Measurements from ENCODE around the gene VAV3. TPM values are rescaled to one million over a fixed set of nuclear protein-coding genes. Genes with fewer than 3 reads are reported as not detected.

Gene VAV3
- total RNA-seq, 4 donors from 2014 or later, result 1.9 to 5.8 (median 3.0) TPM

DNA sequence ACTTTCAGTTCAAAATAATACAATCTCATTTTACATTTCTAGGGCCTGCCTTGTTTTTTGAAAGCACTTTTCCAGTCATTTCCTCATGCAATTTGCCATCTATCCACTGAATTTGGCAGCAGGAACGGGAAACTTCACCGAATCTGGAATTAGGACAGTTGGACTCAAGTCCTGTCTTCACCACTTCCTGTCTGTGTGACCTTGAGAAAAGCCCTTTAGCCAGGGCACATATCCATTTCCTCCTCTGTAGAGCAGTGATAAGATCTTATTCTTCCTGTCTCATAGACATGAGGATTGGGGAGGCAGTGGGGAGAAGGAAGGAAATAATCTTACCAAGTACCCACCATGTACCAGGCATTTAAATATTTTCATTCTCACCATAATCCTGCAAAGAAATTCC lies 12.0 kb downstream of the VAV3 start:
- no peak overlapping the region for H3K27ac ChIP-seq (replicated peaks in 1 of 4)
- H3K36me3 ChIP-seq, result no peaks in the 10 kb centered on the region
- H3K9me3 ChIP-seq, result no peaks in the 10 kb centered on the region
- 38% methylated on average over 2 of the region's 2 CpGs for WGBS
- no peak overlapping the region for H3K4me3 ChIP-seq
- TF ChIP-seq POLR2AphosphoS5 (IDR thresholded peaks at IDR 0.05), result no peak
- TF ChIP-seq, protein P1, sequence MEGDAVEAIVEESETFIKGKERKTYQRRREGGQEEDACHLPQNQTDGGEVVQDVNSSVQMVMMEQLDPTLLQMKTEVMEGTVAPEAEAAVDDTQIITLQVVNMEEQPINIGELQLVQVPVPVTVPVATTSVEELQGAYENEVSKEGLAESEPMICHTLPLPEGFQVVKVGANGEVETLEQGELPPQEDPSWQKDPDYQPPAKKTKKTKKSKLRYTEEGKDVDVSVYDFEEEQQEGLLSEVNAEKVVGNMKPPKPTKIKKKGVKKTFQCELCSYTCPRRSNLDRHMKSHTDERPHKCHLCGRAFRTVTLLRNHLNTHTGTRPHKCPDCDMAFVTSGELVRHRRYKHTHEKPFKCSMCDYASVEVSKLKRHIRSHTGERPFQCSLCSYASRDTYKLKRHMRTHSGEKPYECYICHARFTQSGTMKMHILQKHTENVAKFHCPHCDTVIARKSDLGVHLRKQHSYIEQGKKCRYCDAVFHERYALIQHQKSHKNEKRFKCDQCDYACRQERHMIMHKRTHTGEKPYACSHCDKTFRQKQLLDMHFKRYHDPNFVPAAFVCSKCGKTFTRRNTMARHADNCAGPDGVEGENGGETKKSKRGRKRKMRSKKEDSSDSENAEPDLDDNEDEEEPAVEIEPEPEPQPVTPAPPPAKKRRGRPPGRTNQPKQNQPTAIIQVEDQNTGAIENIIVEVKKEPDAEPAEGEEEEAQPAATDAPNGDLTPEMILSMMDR (IDR thresholded peaks at IDR 0.05), result no peak
- TF ChIP-seq POLR2A (IDR thresholded peaks at IDR 0.05; ENCODE audit: low read depth), result no peak
- no peak for TF ChIP-seq EP300 (IDR thresholded peaks at IDR 0.05)
- DNase-seq (ENCODE audit: extremely low spot score), result no peak
- intact Hi-C loops (cut with DNase I), result no loop called here
- H3K27me3 ChIP-seq, result no peaks in the 10 kb centered on the region
- H3K4me1 ChIP-seq, result peaks cover 0 to 13% (median 12%) of the 10 kb centered on the region in 4 donors

DNA sequence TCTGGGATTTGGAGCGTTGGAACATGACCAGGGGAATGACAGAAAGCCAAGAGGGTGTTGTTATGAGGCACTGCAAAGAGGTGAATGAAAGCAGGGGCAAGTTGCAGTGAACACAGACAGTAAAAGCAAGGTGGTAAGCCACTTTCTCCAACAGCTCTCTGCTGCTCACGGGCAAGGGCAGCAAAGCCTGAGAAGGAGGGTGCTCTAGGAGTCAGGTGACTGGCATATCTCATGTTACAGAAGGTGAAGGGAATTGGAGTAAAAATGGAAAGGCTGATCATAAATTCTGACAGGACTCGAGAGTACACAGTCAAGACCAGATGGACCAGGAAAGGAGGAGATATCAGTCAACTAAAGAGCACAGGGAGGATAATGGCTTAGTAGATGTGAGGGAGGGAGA lies 14.5 kb downstream of the VAV3 start:
- intact Hi-C loops (cut with DNase I), result no loop called here
- no peak overlapping the region for H3K4me3 ChIP-seq
- no peaks in the 10 kb centered on the region for H3K36me3 ChIP-seq
- no peaks in the 10 kb centered on the region for H3K9me3 ChIP-seq
- no peak for DNase-seq (ENCODE audit: extremely low spot score)
- no peaks in the 10 kb centered on the region for H3K27me3 ChIP-seq
- no peak for TF ChIP-seq POLR2AphosphoS5 (IDR thresholded peaks at IDR 0.05)
- TF ChIP-seq EP300 (IDR thresholded peaks at IDR 0.05), result no peak
- no peak for TF ChIP-seq POLR2A (IDR thresholded peaks at IDR 0.05; ENCODE audit: low read depth)
- TF ChIP-seq, protein P1 (IDR thresholded peaks at IDR 0.05), result no peak
- 83% methylated on average over 3 of the region's 3 CpGs for WGBS
- no peak overlapping the region for H3K27ac ChIP-seq (replicated peaks in 1 of 4)
- peaks cover 0 to 13% (median 12%) of the 10 kb centered on the region in 4 donors for H3K4me1 ChIP-seq

DNA sequence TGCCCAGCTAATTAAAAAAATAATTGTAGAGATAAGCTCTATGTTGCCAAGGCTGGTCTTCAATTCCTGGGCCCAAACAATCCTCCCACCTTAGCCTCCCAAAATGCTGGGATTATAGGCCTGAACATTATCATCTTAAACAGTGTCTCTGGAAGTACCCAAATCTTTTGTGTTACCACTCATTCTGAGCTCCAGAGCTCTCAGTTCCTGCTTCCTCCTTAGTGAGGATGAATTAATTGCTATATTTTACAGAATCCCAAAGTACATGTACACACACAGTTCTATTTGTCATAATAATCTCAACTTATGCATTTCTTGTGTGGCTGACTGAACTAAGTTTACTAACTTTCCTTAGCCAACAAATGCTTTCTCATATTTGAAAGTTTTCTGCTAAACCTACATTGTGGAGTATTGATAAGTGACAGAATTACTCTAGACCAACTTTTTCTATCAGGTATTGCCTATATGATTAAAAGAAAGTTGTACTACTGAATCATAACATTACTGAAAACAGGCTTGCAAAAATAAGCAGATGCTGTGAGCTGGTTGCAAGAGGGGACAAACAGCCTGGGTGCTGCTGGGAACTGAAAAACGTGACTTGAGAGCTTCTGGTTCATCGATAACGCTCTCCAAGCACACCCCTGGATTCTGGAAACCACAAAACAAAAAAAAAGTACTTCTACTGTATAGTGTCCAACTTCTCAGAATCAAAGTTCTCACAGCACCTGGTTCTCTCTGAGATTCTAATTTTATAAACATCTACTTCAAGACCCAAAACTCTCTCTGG lies 15.3 kb downstream of the VAV3 start:
- Histone ChIP-seq H3K27ac (replicated peaks in 1 of 4) (no peak overlapping the region), H3K36me3 (no peaks in the 10 kb centered on the region), H3K4me1 (peaks cover 0 to 13% (median 12%) of the 10 kb centered on the region in 4 donors), H3K27me3 (no peaks in the 10 kb centered on the region), H3K9me3 (no peaks in the 10 kb centered on the region), H3K4me3 (no peak overlapping the region)
- WGBS, result 40% methylated on average over 3 of the region's 3 CpGs
- TF ChIP-seq POLR2A (IDR thresholded peaks at IDR 0.05; ENCODE audit: low read depth) (no peak), POLR2AphosphoS5 (IDR thresholded peaks at IDR 0.05) (no peak), EP300 (IDR thresholded peaks at IDR 0.05) (no peak)
- TF ChIP-seq, protein P1 (IDR thresholded peaks at IDR 0.05), result no peak
- intact Hi-C loops (cut with DNase I), result no loop called here
- DNase-seq (ENCODE audit: extremely low spot score), result no peak

DNA sequence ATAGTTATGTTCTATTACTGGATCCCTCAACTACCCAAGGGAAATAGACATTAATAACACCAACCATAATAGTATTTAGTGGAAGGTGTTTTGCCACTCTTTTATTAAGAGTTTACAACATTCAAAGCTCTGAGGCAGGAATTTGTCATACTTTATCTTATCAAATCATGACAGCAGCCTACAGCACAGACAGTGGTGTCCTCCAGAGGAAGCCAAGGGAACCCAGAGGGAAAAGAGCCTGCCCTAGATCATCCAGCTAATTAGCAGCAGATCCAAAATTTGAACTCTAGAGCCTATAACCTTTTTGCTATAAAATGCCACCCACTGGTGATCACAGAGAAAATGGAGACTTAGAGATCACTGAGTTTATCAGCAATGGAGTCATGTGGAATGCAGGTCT lies 18.2 kb downstream of the VAV3 start:
- intact Hi-C loops (cut with DNase I), result no loop called here
- Histone ChIP-seq H3K4me3 (no peak overlapping the region), H3K9me3 (no peaks in the 10 kb centered on the region), H3K27me3 (no peaks in the 10 kb centered on the region), H3K27ac (replicated peaks in 1 of 4) (no peak overlapping the region), H3K4me1 (no peaks in the 10 kb centered on the region), H3K36me3 (no peaks in the 10 kb centered on the region)
- no peak for DNase-seq (ENCODE audit: extremely low spot score)
- TF ChIP-seq POLR2A (IDR thresholded peaks at IDR 0.05; ENCODE audit: low read depth) (no peak), EP300 (IDR thresholded peaks at IDR 0.05) (no peak), POLR2AphosphoS5 (IDR thresholded peaks at IDR 0.05) (no peak)
- TF ChIP-seq, protein P1 (IDR thresholded peaks at IDR 0.05), result no peak

DNA sequence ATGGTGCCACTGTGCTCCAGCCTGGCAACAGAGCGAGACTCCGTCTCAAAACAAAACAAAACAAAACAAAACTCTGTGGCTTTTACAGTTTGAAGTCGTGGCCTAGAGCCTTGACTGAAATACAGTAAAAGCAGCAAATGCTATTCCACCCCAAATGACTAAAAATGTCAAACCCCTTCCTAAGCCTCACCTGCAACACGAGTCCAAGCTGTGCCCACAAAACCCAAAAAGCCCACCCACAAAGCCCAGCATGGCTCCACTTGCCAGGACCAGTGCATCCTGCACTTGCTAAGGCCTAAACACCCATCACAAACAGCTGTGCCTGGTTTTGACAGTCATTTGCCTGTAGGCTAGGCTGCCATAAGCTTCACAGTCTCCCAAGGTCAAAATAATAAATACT lies 21.3 kb downstream of the VAV3 start:
- Histone ChIP-seq H3K4me1 (no peaks in the 10 kb centered on the region), H3K27ac (replicated peaks in 1 of 4) (no peak overlapping the region), H3K9me3 (no peaks in the 10 kb centered on the region), H3K27me3 (no peaks in the 10 kb centered on the region), H3K36me3 (no peaks in the 10 kb centered on the region), H3K4me3 (no peak overlapping the region)
- no peak for DNase-seq (ENCODE audit: extremely low spot score)
- intact Hi-C loops (cut with DNase I), result no loop called here
- TF ChIP-seq POLR2AphosphoS5 (IDR thresholded peaks at IDR 0.05) (no peak), POLR2A (IDR thresholded peaks at IDR 0.05; ENCODE audit: low read depth) (no peak)
- TF ChIP-seq, protein P1 (IDR thresholded peaks at IDR 0.05), result no peak
- WGBS, result 74% methylated on average over 4 of the region's 4 CpGs
